ENCODE results near the gene FURIN. TPM values are rescaled to one million over a fixed set of nuclear protein-coding genes. Genes with fewer than 3 reads are reported as not detected.
"Not testable (repeated sequence)": the region's sequence is repeated elsewhere in the genome, so short reads cannot be mapped to it uniquely, and the experiment has no call there.

The FURIN gene
- polyA plus RNA-seq, 5 donors, result 44.3 to 73.3 (median 57.5) TPM

DNA sequence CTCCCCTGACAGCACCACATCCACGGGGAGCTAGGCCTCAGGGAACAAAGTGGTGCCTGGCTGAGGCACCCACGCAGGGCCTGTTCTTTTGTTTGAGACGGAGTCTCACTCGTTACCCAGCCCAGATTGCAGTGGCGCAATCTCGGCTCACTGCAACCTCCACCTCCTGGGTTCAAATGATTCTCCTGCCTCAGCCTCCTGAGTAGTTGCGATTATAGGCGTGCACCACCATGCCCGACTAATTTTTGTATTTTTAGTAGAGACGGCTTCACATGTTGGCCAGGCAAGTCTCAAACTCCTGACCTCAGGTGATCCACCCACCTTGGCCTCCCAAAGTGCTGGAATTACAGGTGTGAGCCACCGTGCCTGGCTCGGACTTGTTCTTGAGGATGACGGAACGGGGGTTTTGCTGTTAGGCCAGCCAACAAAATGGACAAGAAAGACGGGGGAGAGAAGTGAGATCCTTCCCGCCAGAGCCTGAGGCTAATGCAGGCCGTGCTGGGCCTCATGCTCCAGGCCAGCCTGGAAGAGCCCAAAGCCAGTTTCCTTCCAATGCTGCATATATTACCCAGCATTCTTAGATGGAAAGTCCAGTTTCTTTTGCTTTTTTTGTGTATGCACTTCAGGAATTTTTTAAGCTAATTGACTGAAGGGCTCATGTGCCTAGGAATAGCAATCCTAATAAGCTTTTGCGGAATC lies 28.1 kb upstream of the FURIN start:
- no peak for DNase-seq

DNA sequence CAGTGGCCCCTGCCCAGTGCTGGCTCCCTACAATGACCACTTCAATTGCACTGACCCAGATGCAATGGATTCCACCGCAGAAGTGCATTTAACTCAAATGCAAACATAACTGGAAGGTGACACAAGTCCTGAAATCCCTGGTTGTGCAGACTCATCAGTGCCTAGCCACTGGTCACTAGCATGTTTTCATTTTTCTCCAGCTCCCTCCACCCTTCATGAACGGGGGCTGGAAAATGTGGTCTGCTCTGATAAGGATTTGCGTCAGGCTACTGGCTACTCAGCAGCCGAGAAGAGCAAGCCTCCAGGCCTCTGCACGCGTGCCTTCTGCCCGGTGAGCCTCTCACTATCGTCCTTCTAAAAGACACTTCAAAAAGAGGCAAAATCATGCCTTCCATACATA lies 27.4 kb upstream of the FURIN start:
- no peak for DNase-seq

- DNase-seq, result no peak
Measured at GRCh38 chr15:90844696-90845095, 23.7 kb upstream of the FURIN start.

DNA sequence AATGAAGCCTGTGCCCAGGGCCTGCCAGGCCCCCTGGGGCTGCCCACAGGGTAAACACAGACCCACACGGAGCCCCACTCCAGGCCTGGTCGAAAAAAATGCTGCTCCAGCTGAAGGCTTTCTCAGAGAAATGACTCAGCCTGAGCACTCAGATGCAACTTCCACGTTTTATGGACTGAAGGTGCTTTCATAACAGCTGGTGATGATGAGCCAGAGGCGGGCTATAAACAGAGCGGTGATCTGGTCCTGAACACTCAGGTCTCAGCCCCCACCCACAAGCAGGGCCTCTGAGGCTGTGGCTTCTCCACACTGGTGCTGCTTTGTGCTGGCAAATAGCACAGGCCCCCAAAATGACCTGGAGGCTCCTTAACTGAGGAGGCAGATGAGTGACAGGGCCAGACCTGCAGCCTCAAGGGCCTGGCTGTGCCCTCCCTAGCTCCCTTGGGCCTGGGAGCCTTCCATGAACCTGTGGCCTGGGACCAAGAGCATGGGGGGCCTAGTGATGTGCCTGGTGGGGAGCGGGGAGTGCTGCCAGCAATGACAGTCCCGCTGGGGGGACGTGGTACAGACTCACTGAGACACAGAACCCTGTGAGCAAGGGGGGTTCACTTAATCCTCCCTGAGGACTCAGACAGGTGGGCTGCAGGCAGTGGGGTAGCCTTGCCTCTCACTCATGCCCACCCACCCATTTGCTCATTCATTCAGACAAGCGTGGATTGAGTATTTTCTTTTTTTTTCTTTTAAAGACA lies 23.0 kb upstream of the FURIN start:
- DNase-seq, result no peak

GRCh38 chr15:90849424-90849823 lies 19.0 kb upstream of the FURIN start:
- not testable (repeated sequence) for DNase-seq

DNA sequence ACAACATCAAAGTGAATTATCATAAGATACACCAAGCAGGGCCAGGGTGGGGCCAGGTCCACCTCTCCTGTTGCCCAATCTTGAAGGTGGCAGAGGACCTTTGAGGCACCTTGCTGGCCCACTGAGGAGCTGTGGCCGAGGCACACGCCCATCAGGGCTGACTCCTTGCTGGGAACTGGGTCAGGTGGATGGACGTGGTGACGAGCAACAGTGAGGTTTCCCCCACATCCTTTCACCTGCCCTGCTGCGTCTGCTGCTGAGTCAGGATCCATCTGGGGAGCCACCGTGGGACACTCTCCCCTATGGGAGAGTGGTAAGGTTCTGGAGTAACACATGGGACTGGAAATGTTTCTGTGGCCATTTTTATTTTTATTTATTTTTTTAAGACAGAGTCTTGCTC lies 17.3 kb upstream of the FURIN start:
- DNase-seq, result no peak

- no peak for DNase-seq
Measured at GRCh38 chr15:90851940-90852339, 16.4 kb upstream of the FURIN start.

DNA sequence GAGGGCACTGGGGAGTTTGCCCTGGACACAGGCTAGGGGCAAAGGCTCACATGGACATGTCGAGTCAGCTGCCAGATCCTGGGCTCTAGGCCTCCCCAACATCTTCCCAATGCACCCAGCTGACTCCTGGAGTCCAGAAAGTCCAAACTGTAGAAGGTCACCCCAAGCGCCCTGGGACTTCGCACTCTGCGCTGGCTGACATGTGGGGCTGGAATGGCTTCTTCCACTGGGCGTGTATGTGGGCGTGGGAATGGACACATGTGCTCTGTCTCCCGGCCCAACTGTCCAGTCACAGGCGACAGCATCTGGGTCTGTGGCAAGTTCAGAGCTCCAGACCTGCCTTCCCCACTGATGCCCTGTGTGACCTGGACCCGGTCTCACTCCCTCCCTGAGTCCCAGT lies 13.2 kb upstream of the FURIN start:
- no peak for DNase-seq

- DNase-seq, result no peak
Measured at GRCh38 chr15:90857337-90857736, 11.1 kb upstream of the FURIN start.

GRCh38 chr15:90857883-90858443 lies 10.4 kb upstream of the FURIN start:
- DNase-seq, result no peak

GRCh38 chr15:90859234-90860131 lies 8.9 kb upstream of the FURIN start:
- DNase-seq, result no peak

DNA sequence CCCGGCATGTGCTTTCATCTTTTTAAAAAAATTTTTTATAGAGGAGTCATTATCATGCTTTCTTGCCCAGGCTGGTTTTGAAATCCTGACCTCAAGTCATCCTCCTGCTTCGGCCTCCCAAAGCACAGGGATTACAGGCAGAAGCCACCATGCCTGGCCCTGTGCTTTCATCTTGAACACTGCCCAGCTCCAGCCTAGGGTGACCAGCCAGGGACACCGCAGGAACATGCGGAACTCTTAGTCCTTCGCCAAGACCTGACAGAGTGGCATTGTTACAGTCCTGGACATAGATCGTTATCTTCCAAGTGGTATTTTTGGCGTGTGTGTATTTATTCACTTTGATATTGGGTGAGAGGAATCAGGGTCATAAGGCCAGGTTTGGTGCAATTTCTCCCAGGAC lies 7.9 kb upstream of the FURIN start:
- DNase-seq, result no peak

DNA sequence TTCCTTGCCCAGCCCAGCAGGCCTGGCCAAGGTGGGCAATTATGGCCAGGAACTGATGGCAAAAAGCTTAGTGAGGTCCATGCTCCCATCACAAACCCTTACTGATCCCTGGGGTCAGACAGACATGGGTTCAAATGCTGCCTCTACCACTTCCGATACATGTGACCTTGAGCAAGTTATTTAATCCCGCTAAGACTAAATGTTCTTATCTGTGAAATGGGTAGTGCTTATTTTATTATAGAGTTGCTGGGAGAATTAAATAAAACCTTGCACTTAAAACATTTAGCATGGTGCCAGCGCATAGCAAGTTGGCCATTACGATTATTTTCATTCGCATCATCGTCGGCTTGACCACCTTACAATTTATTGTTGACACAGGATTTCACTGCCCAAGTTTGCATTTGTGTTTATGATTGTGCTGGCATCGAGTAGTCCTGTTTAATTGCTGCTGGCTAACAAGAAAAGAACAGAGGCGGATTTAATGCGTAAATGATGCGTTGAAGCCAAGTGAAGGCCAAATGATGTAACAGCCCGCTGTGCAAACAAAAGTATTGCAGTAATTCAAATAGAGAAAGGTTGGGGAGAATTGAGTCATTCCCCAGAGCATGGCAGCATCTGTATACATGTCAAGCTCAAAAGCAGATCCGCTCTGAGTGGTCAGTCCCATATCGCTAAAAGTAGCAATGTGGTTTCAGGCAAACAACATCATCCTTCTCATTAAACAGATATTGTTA lies 7.3 kb upstream of the FURIN start:
- no peak for DNase-seq

GRCh38 chr15:90862487-90862886 lies 5.9 kb upstream of the FURIN start:
- no peak for DNase-seq

DNA sequence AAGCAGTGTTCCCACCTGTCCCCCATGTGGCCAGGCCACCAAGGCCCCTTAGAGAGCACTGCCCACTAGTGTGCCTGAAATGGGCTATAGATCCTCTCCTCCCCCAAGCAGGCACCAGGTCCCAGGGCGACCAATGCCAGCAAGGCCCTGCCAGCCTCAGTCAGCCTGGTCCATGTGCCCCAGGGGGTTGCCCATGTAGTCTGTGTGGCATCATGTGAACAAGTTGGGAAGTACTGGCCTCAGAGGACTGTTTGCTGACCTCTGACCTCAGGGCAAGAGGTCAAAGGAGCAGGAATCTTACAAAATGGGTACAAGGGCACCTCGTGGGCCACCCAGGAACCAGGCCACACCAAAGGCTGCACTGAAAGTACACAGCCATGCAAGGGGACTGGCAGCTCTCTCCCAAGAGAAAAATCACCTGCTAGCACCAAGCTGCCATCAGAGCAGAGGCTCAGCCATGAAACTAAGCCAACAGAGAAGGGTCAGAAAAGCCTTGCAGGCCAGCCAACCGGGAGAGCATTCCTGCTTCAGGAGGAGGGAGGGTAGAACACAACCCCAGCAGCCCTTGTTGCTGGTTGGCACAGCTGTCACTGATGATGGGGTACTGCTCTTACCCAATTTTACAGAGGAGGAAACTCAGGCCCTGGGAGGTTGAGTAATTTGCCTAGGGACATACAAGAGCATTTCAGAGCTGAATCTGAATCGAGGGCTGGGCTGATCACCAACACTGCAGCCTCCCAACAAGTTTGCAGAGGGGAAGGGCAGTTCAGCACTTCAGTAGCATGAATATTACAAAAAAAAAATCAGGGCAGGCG lies 5.2 kb upstream of the FURIN start:
- no peak for DNase-seq

DNA sequence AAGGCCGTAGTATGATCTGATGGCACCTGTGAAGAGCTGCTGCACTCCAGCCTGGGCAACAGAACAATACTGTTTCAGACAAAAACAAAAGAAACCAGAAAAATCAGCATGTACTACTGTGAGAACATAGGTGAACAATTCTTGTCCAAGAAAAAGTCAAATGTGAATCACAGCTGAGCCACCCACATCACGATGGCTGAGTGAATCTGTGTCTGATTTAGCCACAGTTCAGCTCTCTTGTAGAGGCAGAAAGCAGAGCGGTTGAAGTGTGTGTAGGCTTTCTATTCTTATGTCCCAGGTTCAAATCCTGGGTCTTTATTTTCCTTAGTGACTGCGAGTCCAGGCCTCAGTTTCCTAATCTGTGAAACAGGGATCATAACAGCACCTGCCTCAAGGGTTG lies 4.4 kb upstream of the FURIN start:
- no peak for DNase-seq

GRCh38 chr15:90864507-90864906 lies 3.9 kb upstream of the FURIN start:
- no peak for DNase-seq

- no peak for DNase-seq
Measured at GRCh38 chr15:90865702-90866101, 2.7 kb upstream of the FURIN start.

GRCh38 chr15:90866161-90866715 lies 2.1 kb upstream of the FURIN start:
- no peak for DNase-seq

- DNase-seq, result no peak
Measured at GRCh38 chr15:90866800-90867199, 1.6 kb upstream of the FURIN start.
